ENCODE data around the gene SUN2.

SUN2 gene

DNA sequence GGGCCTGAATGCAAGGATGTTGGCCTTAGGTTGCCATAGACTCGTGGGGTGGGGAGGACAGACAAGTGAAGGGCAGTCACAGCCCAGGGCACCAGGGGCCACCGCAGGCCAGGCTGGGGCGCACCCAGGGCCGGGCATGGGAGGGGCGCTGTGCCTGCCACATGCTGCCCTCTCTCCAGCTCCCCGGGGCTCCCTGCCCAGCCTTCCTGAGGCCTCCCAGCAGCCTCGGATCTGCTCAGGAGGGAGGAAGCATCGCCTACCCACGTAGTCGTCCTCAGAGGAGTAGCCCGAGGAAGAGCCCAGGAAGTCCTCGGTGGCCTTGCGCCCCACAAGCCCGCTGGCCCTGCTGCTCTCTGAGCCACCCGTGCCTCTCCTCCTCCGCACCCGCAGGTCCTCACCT is 5.2 kb downstream of the SUN2 start:
- TF ChIP-seq, protein P1, sequence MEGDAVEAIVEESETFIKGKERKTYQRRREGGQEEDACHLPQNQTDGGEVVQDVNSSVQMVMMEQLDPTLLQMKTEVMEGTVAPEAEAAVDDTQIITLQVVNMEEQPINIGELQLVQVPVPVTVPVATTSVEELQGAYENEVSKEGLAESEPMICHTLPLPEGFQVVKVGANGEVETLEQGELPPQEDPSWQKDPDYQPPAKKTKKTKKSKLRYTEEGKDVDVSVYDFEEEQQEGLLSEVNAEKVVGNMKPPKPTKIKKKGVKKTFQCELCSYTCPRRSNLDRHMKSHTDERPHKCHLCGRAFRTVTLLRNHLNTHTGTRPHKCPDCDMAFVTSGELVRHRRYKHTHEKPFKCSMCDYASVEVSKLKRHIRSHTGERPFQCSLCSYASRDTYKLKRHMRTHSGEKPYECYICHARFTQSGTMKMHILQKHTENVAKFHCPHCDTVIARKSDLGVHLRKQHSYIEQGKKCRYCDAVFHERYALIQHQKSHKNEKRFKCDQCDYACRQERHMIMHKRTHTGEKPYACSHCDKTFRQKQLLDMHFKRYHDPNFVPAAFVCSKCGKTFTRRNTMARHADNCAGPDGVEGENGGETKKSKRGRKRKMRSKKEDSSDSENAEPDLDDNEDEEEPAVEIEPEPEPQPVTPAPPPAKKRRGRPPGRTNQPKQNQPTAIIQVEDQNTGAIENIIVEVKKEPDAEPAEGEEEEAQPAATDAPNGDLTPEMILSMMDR (conservative IDR thresholded peaks at IDR 0.05): no peak
- no peak for TF ChIP-seq ZFX (IDR thresholded peaks at IDR 0.05)
- peak overlapping the region; percentile 94 for H3K27ac ChIP-seq

DNA sequence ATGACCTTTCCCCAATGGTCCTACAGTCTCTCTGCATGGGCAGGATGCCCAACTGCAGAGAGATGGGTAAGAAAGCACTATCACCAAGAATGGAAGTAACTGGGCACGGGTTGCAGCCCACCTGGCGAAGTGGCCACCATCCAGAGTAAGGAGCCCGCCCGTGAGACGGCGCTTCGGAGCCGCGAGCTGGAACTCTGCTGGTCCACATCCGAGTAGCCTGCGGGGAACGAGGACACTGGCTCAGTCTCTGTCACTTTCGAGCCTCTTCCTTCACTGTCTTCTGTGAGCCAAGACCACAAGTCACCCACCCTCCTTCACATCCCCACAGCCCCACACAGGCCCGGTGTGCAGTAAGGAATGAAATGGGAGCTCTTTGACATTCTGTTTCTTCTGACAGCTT is 5.7 kb downstream of the SUN2 start:
- peak overlapping the region; percentile 94 for H3K27ac ChIP-seq
- TF ChIP-seq, protein P1 (conservative IDR thresholded peaks at IDR 0.05): no peak
- TF ChIP-seq ZFX (IDR thresholded peaks at IDR 0.05): no peak

DNA sequence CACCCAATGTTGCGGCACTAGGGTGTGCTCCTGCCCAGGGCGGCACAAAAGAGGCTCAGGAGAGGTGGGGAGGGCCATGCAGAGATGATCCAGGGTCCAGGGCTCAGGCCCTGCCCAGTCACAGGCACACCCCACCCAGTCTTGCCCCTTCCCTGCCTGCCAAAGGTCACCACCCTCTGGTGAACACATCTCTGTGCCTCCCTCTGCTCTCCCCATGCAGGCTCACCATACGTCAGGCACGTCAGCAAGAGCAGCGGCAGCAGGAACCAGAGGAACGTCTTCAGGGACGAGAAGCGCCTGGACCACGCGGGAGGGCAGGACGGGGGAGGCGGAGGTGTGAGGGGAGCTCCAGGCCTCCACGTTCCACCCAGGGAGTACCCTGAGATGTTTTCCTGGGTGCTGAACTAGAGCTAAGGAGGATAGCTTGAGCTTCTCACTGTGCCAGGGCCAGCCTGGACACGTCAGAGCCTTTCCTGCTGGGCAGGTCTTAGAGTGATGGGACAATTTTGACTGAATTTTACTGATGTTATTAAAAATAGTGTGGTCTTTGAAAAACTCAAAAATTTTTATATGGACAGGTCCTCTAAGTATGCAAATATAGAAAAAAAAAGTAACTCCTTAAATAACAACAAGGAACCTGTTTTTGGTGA is 7.2 kb downstream of the SUN2 start:
- no peak overlapping the region for H3K27ac ChIP-seq
- no peak for TF ChIP-seq ZFX (IDR thresholded peaks at IDR 0.05)
- TF ChIP-seq, protein P1 (conservative IDR thresholded peaks at IDR 0.05): no peak

DNA sequence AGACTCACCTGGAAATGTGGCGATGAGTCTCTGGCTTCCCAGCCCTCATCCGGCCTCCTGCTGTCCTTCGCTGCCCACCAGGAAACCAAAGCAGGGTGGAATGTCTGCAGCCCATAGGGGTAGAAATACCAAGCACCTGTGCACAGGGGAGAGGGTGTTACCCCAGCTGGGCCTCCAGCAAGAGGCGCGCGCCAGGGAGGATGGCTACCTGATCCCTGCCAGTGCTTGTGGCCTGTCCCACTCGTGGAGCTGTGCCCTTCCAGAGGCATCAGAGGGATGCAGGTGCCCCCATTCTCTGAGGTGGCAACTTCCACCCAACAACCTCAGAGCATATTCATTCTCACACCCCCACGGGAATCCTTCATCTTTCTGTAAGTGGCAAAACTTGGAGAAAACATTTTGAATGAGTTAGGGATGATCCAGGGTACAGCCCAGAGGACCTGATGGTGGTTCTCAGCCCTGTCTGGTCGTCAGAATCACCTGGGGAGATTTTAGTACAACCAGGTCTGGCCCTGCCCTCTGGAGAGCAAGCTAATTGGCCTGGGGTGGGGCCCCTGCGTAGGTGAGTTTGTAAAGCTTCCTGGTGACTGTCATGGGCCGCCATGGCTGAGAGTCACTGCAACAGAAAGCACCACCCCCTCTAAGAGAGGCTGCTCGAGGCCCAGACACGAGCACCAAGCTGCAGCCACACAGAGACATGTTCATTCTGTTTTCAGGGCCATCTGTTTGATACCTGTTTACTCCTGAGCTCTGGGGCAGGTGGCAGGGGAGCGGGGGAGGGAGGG is 9.9 kb downstream of the SUN2 start:
- no peak overlapping the region for H3K27ac ChIP-seq
- TF ChIP-seq ZFX (IDR thresholded peaks at IDR 0.05): no peak
- TF ChIP-seq, protein P1 (conservative IDR thresholded peaks at IDR 0.05): no peak

DNA sequence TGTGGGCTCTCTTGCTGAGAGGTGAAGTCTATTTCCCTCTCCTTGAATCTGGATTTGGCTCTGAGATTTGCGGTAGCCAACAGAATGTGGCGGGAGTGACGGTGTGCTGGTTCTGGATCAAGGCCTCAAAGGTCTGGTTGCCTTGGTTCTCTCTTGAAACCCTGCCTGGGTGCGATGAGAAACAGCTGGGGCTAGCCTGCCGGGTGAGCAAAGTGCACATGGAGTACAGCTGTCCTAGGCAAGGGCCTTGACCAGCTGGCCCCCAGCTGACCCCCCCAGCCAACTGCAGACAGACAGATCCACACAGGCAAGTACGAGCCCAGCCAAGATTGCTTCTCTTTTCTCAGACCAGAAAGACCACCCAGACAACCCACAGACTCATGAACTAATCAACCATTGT is 10.8 kb downstream of the SUN2 start:
- TF ChIP-seq, protein P1 (conservative IDR thresholded peaks at IDR 0.05): no peak
- no peak for TF ChIP-seq ZFX (IDR thresholded peaks at IDR 0.05)

DNA sequence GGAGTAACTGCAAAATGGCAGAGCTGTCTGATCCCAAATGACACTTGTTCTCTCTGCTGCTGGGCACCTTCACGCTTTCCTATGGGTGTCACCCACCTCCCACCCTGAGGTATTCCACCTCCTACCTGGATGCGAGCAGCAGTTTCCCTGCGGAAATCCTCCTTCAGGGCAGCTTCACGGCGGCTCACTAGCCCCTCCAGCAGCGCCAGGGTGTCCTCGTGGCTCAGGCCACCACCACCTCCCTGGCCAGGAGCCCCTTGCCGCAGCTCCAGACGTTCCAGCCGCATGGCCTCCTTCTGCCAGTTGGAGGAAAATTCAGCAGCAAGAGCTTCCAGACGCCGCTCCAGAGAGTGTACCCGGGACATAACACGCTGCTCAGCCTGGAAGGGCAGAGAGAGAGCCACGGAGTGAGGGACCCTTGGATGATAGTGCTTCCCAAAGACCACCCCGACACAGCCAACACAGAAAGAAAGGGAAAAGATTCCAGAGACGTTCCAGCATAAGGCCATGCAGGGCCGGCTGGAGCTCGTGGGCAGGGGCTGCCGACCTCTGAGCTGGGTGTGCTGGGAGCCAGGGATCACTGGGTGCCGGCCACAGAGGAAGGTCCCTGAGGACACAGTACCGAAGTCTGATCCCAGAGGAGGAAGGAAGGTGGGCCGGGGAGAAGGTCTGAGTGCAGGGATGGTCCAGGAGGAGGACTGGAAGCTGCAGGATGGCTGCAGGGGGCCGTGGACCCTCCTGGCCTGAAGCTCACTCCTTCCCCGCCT is 13.4 kb downstream of the SUN2 start:
- no peak overlapping the region for H3K27ac ChIP-seq
- TF ChIP-seq ZFX (IDR thresholded peaks at IDR 0.05): no peak
- TF ChIP-seq, protein P1 (conservative IDR thresholded peaks at IDR 0.05): no peak

More for the DNA sequence above, 10.8 kb downstream of the SUN2 start:
- H3K27ac ChIP-seq: no peak overlapping the region

DNA sequence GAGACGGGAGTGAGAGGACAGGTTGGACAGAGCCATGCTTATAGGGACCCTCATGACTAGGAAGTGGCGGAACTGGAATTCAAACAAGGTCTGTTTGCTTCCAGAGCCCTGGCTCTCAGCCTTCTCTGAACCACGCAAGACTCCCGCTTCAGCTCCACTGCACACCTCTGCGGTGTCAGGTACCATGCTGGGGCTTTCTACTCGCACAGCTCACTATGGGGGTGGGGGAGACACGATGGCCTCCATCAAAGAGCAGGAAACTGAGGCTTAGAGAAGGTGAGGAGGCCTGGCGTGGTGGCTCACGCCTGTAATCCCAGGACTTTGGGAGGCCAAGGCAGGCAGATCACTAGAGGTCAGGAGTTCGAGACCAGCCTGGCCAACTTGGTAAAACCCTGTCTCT is 14.2 kb downstream of the SUN2 start:
- no peak for TF ChIP-seq ZFX (IDR thresholded peaks at IDR 0.05)
- TF ChIP-seq, protein P1 (conservative IDR thresholded peaks at IDR 0.05): no peak
- H3K27ac ChIP-seq: no peak overlapping the region

All from C4-2B (cell line).